ENCODE results near the gene MAPK8IP2. TPM values are rescaled to one million over a fixed set of nuclear protein-coding genes. Genes with fewer than 3 reads are reported as not detected.

The MAPK8IP2 gene
- polyA plus RNA-seq, 1 donor (not counting 4 experiments of a cell fraction or from before 2014, with no cell fraction given), result 0.29 TPM

DNA sequence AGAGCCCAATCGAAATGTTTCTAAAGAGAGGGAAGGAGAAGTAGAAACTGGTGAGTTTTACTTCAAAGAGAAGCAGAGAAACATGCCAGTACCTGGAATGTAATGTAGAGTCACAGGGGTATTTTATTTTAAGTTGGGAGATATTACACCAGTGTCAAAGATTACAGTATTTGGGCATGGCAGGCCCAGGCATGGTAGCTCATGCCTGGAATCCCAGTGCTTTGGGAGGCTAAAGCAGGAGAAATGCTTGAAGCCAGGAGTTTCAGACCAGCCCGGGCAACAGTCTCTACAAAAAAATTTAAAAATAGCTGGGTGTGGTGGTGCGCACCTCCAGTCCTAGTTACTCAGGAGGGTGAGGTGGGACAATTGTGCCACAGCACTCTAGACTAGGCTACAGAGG is 40.6 kb upstream of the MAPK8IP2 start:
- Histone ChIP-seq H3K9me3 (ENCODE audit: control insufficient read depth, low read depth, low read length) (no peaks in the 10 kb centered on the region), H3K4me2 (ENCODE audit: control insufficient read depth, extremely low read depth, insufficient read depth, low read depth, low read length) (peak overlapping the region; percentile 22), H3K4me1 (ENCODE audit: control insufficient read depth, extremely low read depth, insufficient read depth, low read length) (peaks cover 16% of the 10 kb centered on the region), H3K27ac (ENCODE audit: control insufficient read depth, insufficient read depth, low read length) (peak overlapping the region; percentile 8), H3K9ac (ENCODE audit: control insufficient read depth, extremely low read depth, insufficient read depth, low read length) (no peak overlapping the region), H3K4me3 (ENCODE audit: control insufficient read depth in 2 of 3, extremely low read depth in 1 of 3, insufficient read depth in 2 of 3, low read depth in 1 of 3, low read length in 3 of 3) (no peak overlapping the region), H3K9me1 (ENCODE audit: control insufficient read depth, extremely low read depth, insufficient read depth, low read length) (no peaks in the 10 kb centered on the region), H3K79me2 (ENCODE audit: control insufficient read depth, insufficient read depth, low read length) (no peaks in the 10 kb centered on the region), H3K27me3 (ENCODE audit: control insufficient read depth, extremely low read depth, insufficient read depth, low read length) (no peaks in the 10 kb centered on the region), H4K20me1 (ENCODE audit: control insufficient read depth, extremely low read depth, insufficient read depth, low read length) (no peaks in the 10 kb centered on the region), H2AFZ (ENCODE audit: control insufficient read depth, low read length) (peak overlapping the region; percentile 53), H3K36me3 (ENCODE audit: control insufficient read depth in 2 of 2, extremely low read depth in 1 of 2, insufficient read depth in 2 of 2, low read length in 2 of 2) (no peaks in the 10 kb centered on the region)
- dilution Hi-C loops (cut with MboI; ENCODE audit: extremely low pct_ligation_motif_present, low sequenced_read_pairs), result no loop called here
- TF ChIP-seq, protein P1, sequence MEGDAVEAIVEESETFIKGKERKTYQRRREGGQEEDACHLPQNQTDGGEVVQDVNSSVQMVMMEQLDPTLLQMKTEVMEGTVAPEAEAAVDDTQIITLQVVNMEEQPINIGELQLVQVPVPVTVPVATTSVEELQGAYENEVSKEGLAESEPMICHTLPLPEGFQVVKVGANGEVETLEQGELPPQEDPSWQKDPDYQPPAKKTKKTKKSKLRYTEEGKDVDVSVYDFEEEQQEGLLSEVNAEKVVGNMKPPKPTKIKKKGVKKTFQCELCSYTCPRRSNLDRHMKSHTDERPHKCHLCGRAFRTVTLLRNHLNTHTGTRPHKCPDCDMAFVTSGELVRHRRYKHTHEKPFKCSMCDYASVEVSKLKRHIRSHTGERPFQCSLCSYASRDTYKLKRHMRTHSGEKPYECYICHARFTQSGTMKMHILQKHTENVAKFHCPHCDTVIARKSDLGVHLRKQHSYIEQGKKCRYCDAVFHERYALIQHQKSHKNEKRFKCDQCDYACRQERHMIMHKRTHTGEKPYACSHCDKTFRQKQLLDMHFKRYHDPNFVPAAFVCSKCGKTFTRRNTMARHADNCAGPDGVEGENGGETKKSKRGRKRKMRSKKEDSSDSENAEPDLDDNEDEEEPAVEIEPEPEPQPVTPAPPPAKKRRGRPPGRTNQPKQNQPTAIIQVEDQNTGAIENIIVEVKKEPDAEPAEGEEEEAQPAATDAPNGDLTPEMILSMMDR (optimal IDR thresholded peaks at IDR 0.05 in 1 of 3, IDR thresholded peaks at IDR 0.05 in 1 of 3, conservative IDR thresholded peaks at IDR 0.05 in 1 of 3; ENCODE audit: extremely low read depth in 1 of 3, insufficient read depth in 2 of 3, low read length in 3 of 3), result no peak
- no peak for TF ChIP-seq EZH2 (IDR thresholded peaks at IDR 0.05; ENCODE audit: low read length)
- DNase-seq (ENCODE audit: low read depth, low spot score) (no peak), FAIRE-seq (no peak)

GRCh38 chr22:50561401-50562358 is 38.9 kb upstream of the MAPK8IP2 start:
- no peak for TF ChIP-seq EZH2 (IDR thresholded peaks at IDR 0.05; ENCODE audit: low read length)
- TF ChIP-seq, protein P1 (optimal IDR thresholded peaks at IDR 0.05 in 1 of 3, IDR thresholded peaks at IDR 0.05 in 1 of 3, conservative IDR thresholded peaks at IDR 0.05 in 1 of 3; ENCODE audit: extremely low read depth in 1 of 3, insufficient read depth in 2 of 3, low read length in 3 of 3), result no peak
- DNase-seq (ENCODE audit: low read depth, low spot score), result no peak
- no peaks in the 10 kb centered on the region for H3K36me3 ChIP-seq (ENCODE audit: control insufficient read depth in 2 of 2, extremely low read depth in 1 of 2, insufficient read depth in 2 of 2, low read length in 2 of 2)
- H3K4me2 ChIP-seq (ENCODE audit: control insufficient read depth, extremely low read depth, insufficient read depth, low read depth, low read length), result no peak overlapping the region
- no peaks in the 10 kb centered on the region for H3K79me2 ChIP-seq (ENCODE audit: control insufficient read depth, insufficient read depth, low read length)
- H3K9ac ChIP-seq (ENCODE audit: control insufficient read depth, extremely low read depth, insufficient read depth, low read length), result no peak overlapping the region
- H3K9me3 ChIP-seq (ENCODE audit: control insufficient read depth, low read depth, low read length), result no peaks in the 10 kb centered on the region
- no peak overlapping the region for H3K27ac ChIP-seq (ENCODE audit: control insufficient read depth, insufficient read depth, low read length)
- H2AFZ ChIP-seq (ENCODE audit: control insufficient read depth, low read length), result no peak overlapping the region
- H3K9me1 ChIP-seq (ENCODE audit: control insufficient read depth, extremely low read depth, insufficient read depth, low read length), result no peaks in the 10 kb centered on the region
- dilution Hi-C loops (cut with MboI; ENCODE audit: extremely low pct_ligation_motif_present, low sequenced_read_pairs), result no loop called here
- H3K27me3 ChIP-seq (ENCODE audit: control insufficient read depth, extremely low read depth, insufficient read depth, low read length), result no peaks in the 10 kb centered on the region
- H3K4me1 ChIP-seq (ENCODE audit: control insufficient read depth, extremely low read depth, insufficient read depth, low read length), result peaks cover 16% of the 10 kb centered on the region
- no peak overlapping the region for H3K4me3 ChIP-seq (ENCODE audit: control insufficient read depth in 2 of 3, extremely low read depth in 1 of 3, insufficient read depth in 2 of 3, low read depth in 1 of 3, low read length in 3 of 3)
- peak; percentile 29 for FAIRE-seq
- H4K20me1 ChIP-seq (ENCODE audit: control insufficient read depth, extremely low read depth, insufficient read depth, low read length), result no peaks in the 10 kb centered on the region

Data from keratinocyte (primary cell).